ENCODE data around the gene PTPN6.
A peak's percentile ranks its signal among the peaks of the same experiment; 100 is the strongest.

The PTPN6 gene

GRCh38 chr12:6942331-6942665, 8.9 kb upstream of the PTPN6 start:
- DNase-seq: no peak

- no peak for DNase-seq
Measured at GRCh38 chr12:6943389-6943721, 7.8 kb upstream of the PTPN6 start.

GRCh38 chr12:6943722-6944380, 7.3 kb upstream of the PTPN6 start, which contains the start of the genes C12orf57 and RNU7-1:
TSS of gene C12orf57 (plus strand) at chr12:6944022. CDS start at chr12:6944122, 100 bp downstream.
TSS of gene RNU7-1 (plus strand) at chr12:6943816.
- peak; percentile 97 for DNase-seq

- peak; percentile 98 for DNase-seq
Measured at GRCh38 chr12:6944381-6945186, 6.6 kb upstream of the PTPN6 start.

- DNase-seq: no peak
Measured at GRCh38 chr12:6945613-6946012, 5.5 kb upstream of the PTPN6 start.

GRCh38 chr12:6946033-6946919, 4.9 kb upstream of the PTPN6 start:
- peak; percentile 53 for DNase-seq

- no peak for DNase-seq
Measured at GRCh38 chr12:6946920-6947374, 4.2 kb upstream of the PTPN6 start.

GRCh38 chr12:6947615-6948014, 3.5 kb upstream of the PTPN6 start:
- DNase-seq: no peak

GRCh38 chr12:6948873-6949594, 2.1 kb upstream of the PTPN6 start:
- DNase-seq: no peak

GRCh38 chr12:6950401-6950801, 755 bp upstream of the PTPN6 start:
- DNase-seq: no peak

GRCh38 chr12:6951551-6952120, 480 bp downstream of the PTPN6 start:
- DNase-seq: no peak

- DNase-seq: no peak
Measured at GRCh38 chr12:6952121-6952862, 1.1 kb downstream of the PTPN6 start.

GRCh38 chr12:6952863-6953441, 1.8 kb downstream of the PTPN6 start:
- no peak for DNase-seq

- DNase-seq: peak; percentile 62
Measured at GRCh38 chr12:6953442-6954315, 2.5 kb downstream of the PTPN6 start.

GRCh38 chr12:6954316-6955107, 3.4 kb downstream of the PTPN6 start:
- no peak for DNase-seq

- DNase-seq: no peak
Measured at GRCh38 chr12:6955108-6956020, 4.2 kb downstream of the PTPN6 start.

GRCh38 chr12:6956021-6956727, 5.0 kb downstream of the PTPN6 start:
- no peak for DNase-seq
